HepG2 (cell line): ENCODE results near the gene UNC93A. TPM values are rescaled to one million over a fixed set of nuclear protein-coding genes. Genes with fewer than 3 reads are reported as not detected.

ENCODE experiments used
- ARID2 ChIP-seq: sonication (generic); formaldehyde crosslinking; IDR thresholded peaks from 2 replicates; pipeline ENCODE4 v1.8.1; 2022; ENCODE audit warnings: mild to moderate bottlenecking, missing genetic modification reagents, borderline replicate concordance
- FLYWCH1 ChIP-seq: sonication (generic); formaldehyde crosslinking; IDR thresholded peaks from 2 replicates; pipeline ENCODE4 v1.8.1; 2023; ENCODE audit warnings: mild to moderate bottlenecking, missing genetic modification reagents
- MEIS2 ChIP-seq: sonication (generic); formaldehyde crosslinking; IDR thresholded peaks from 2 replicates; pipeline ENCODE4 v1.9.0; 2021; ENCODE audit warnings: mild to moderate bottlenecking, missing genetic modification reagents
- RFX1 ChIP-seq: fragments of 450-650 bp; IDR thresholded peaks from 2 replicates; pipeline ENCODE4 v1.6.1; 2017
- RFX5 ChIP-seq: IDR thresholded peaks from 2 replicates; pipeline ENCODE4 v1.6.1; 2011; ENCODE audit warnings: low read depth, low read length, improper control_type of control experiment
- TOE1 ChIP-seq: sonication (generic); formaldehyde crosslinking; IDR thresholded peaks from 2 replicates; pipeline ENCODE4 v1.4.0; 2020; ENCODE audit warnings: mild to moderate bottlenecking, missing genetic modification reagents
- ZBTB38 ChIP-seq: sonication (generic); formaldehyde crosslinking; IDR thresholded peaks from 2 replicates; pipeline ENCODE4 v1.5.1; 2020; ENCODE audit warnings: mild to moderate bottlenecking, missing genetic modification reagents
- ZFP36L2 ChIP-seq: sonication (generic); formaldehyde crosslinking; IDR thresholded peaks from 2 replicates; pipeline ENCODE4 v1.4.0; 2020; ENCODE audit warnings: missing genetic modification reagents
- ZNF446 ChIP-seq: sonication (generic); formaldehyde crosslinking; IDR thresholded peaks from 2 replicates; pipeline ENCODE4 v1.5.0; 2020; ENCODE audit warnings: mild to moderate bottlenecking, missing genetic modification reagents
- ZNF513 ChIP-seq: sonication (generic); formaldehyde crosslinking; conservative IDR thresholded peaks from 2 replicates; pipeline ENCODE4 v1.5.0; 2020; ENCODE audit warnings: missing genetic modification reagents
- ZNF7 ChIP-seq: IDR thresholded peaks from 2 replicates; pipeline ENCODE4 v1.6.1; 2016; ENCODE audit warnings: missing biosample characterization, missing genetic modification reagents
- polyA plus RNA-seq, 8 experiments: library from polyadenylated mRNA; depleted of rRNA in 3 of 8; stranded (reverse) in 7 of 8; unstranded in 1 of 8; fragments of >200 nt; fragmentation: Illumina TruSeq in 4 of 8; extraction: Trizol in 4 of 8; gene quantifications; 2 replicates each; pipeline versions ENCODE4 v1.2.1 to v1.2.3, GENCODE V29; 2011 to 2016; ENCODE audit warnings: low read depth in 4 of 8, missing spikeins in 1 of 8, mixed read lengths in 1 of 8; ENCODE audit not compliant: insufficient read depth in 1 of 8
- total RNA-seq, 5 experiments: library from RNA; depleted of rRNA; stranded (reverse); fragments of >200 nt; fragmentation: Illumina TruSeq; extraction: Trizol; gene quantifications; 2 replicates each; pipeline ENCODE4 v1.2.3, GENCODE V29; 2016; ENCODE audit warnings: low read depth in 1 of 5
- TF ChIP-seq, protein P1 (sequence below): sonication (generic); formaldehyde crosslinking; IDR thresholded peaks from 2 replicates; pipeline ENCODE4 v1.8.0; 2022; ENCODE audit warnings: missing genetic modification reagents, low read depth, mild to moderate bottlenecking, borderline replicate concordance
- TF ChIP-seq, protein P2 (sequence below), 2 experiments: IDR thresholded peaks; 2 replicates each; pipeline ENCODE4 v1.6.1; 2011 to 2012; ENCODE audit warnings: low read length in 2 of 2, borderline replicate concordance in 1 of 2, low read depth in 1 of 2, mild to moderate bottlenecking in 1 of 2, moderate library complexity in 1 of 2
- TF ChIP-seq, protein P3 (sequence below): sonication (generic); formaldehyde crosslinking; IDR thresholded peaks from one replicate; pipeline ENCODE4 v1.5.1; 2020; ENCODE audit warnings: mild to moderate bottlenecking, missing genetic modification reagents; ENCODE audit errors: not compliant biosample characterization

The UNC93A gene
- total and polyA plus RNA-seq, 2 of the 13 experiments (the other 11 are each of a cell fraction or from before 2014, with no cell fraction given) = 11.0 to 42.7 TPM

DNA sequence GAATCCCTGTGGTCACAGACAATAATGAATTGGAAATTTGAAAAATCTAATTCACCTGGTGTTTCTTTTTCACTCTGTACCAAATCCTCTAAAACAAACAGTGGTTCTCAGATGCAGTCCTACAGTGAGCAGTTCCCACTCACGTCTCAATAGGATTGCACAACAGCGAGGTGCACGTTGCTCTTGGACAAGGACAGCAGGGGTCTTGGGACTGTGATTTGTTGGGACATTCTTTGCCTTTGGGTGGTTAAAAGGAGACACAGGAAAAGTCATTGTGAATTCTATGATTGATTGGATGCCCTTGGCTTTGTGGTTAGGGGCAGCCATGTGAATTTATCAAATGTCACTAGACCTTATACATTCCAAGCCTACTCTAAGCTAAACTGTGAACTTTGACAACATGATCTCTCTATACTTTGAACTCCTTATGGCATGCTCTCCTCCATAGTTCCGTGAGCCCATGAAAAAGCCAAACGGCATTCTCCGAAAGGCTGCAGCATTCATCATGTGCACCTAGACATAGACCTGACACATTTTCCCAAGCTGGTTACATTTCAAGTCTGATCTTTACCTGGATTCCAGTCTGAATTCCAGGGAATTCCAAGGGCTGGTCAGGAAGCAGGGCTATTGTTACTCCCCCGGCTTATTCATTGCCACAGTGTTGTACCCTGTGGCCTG, 647 bp downstream of the UNC93A start (continued):
- TF ChIP-seq RFX5 = no peak
- TF ChIP-seq, protein P1, sequence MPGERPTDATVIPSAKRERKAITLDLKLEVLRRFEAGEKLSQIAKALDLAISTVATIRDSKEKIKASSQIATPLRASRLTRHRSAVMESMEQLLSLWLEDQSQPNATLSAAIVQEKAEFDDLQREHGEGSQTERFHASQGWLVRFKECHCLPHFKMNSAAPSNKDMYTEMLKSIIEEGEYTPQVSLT = no peak
- TF ChIP-seq ZNF7 (CRISPR knock-in tag) = no peak
- no peak for TF ChIP-seq ZNF446 (CRISPR knock-in tag)
- TF ChIP-seq ZFP36L2 (CRISPR knock-in tag) = no peak
- TF ChIP-seq, protein P2, sequence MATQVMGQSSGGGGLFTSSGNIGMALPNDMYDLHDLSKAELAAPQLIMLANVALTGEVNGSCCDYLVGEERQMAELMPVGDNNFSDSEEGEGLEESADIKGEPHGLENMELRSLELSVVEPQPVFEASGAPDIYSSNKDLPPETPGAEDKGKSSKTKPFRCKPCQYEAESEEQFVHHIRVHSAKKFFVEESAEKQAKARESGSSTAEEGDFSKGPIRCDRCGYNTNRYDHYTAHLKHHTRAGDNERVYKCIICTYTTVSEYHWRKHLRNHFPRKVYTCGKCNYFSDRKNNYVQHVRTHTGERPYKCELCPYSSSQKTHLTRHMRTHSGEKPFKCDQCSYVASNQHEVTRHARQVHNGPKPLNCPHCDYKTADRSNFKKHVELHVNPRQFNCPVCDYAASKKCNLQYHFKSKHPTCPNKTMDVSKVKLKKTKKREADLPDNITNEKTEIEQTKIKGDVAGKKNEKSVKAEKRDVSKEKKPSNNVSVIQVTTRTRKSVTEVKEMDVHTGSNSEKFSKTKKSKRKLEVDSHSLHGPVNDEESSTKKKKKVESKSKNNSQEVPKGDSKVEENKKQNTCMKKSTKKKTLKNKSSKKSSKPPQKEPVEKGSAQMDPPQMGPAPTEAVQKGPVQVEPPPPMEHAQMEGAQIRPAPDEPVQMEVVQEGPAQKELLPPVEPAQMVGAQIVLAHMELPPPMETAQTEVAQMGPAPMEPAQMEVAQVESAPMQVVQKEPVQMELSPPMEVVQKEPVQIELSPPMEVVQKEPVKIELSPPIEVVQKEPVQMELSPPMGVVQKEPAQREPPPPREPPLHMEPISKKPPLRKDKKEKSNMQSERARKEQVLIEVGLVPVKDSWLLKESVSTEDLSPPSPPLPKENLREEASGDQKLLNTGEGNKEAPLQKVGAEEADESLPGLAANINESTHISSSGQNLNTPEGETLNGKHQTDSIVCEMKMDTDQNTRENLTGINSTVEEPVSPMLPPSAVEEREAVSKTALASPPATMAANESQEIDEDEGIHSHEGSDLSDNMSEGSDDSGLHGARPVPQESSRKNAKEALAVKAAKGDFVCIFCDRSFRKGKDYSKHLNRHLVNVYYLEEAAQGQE (IDR thresholded peaks at IDR 0.05; ENCODE audit: borderline replicate concordance in 1 of 2, low read depth in 1 of 2, low read length in 2 of 2) = no peak
- TF ChIP-seq, protein P3, sequence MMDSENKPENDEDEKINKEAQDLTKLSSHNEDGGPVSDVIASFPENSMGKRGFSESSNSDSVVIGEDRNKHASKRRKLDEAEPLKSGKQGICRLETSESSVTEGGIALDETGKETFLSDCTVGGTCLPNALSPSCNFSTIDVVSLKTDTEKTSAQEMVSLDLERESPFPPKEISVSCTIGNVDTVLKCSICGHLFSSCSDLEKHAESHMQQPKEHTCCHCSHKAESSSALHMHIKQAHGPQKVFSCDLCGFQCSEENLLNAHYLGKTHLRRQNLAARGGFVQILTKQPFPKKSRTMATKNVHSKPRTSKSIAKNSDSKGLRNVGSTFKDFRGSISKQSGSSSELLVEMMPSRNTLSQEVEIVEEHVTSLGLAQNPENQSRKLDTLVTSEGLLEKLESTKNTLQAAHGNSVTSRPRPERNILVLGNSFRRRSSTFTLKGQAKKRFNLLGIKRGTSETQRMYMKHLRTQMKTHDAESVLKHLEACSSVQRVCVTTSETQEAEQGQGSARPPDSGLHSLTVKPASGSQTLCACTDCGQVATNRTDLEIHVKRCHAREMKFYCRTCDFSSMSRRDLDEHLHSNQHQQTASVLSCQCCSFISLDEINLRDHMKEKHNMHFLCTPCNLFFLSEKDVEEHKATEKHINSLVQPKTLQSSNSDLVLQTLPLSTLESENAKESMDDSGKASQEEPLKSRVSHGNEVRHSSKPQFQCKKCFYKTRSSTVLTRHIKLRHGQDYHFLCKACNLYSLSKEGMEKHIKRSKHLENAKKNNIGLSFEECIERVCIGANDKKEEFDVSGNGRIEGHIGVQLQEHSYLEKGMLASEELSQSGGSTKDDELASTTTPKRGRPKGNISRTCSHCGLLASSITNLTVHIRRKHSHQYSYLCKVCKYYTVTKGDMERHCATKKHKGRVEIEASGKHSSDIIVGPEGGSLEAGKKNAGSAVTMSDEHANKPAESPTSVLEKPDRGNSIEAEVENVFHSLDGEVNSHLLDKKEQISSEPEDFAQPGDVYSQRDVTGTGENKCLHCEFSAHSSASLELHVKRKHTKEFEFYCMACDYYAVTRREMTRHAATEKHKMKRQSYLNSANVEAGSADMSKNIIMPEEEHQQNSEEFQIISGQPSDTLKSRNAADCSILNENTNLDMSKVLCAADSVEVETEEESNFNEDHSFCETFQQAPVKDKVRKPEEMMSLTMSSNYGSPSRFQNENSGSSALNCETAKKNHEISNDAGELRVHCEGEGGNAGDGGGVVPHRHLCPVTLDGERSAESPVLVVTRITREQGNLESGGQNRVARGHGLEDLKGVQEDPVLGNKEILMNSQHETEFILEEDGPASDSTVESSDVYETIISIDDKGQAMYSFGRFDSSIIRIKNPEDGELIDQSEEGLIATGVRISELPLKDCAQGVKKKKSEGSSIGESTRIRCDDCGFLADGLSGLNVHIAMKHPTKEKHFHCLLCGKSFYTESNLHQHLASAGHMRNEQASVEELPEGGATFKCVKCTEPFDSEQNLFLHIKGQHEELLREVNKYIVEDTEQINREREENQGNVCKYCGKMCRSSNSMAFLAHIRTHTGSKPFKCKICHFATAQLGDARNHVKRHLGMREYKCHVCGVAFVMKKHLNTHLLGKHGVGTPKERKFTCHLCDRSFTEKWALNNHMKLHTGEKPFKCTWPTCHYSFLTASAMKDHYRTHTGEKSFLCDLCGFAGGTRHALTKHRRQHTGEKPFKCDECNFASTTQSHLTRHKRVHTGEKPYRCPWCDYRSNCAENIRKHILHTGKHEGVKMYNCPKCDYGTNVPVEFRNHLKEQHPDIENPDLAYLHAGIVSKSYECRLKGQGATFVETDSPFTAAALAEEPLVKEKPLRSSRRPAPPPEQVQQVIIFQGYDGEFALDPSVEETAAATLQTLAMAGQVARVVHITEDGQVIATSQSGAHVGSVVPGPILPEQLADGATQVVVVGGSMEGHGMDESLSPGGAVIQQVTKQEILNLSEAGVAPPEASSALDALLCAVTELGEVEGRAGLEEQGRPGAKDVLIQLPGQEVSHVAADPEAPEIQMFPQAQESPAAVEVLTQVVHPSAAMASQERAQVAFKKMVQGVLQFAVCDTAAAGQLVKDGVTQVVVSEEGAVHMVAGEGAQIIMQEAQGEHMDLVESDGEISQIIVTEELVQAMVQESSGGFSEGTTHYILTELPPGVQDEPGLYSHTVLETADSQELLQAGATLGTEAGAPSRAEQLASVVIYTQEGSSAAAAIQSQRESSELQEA = no peak
- TF ChIP-seq FLYWCH1 (CRISPR knock-in tag) = no peak
- 0 out of 2 replicates have a peak, but pooled peaks have one; percentile 48 for TF ChIP-seq ARID2 (CRISPR knock-in tag)
- peak; percentile 63; the same call in 1 of the 2 replicates for TF ChIP-seq ZBTB38
- no peak for TF ChIP-seq TOE1 (CRISPR knock-in tag)
- TF ChIP-seq RFX1 = no peak
- no peak for TF ChIP-seq MEIS2 (CRISPR knock-in tag)
- TF ChIP-seq ZNF513 (CRISPR knock-in tag) = no peak
